M059J (cell line): Measurements from ENCODE around the gene EFNA4. TPM values are rescaled to one million over a fixed set of nuclear protein-coding genes. Genes with fewer than 3 reads are reported as not detected.

Experiments used
- DNase-seq: peaks from one replicate; pipeline ENCODE4 v3.0.0-alpha.2; 2012; ENCODE audit warnings: low read depth
- total RNA-seq: library from RNA; depleted of rRNA; stranded (reverse); fragments of >200 nt; shearing (Covaris generic); gene quantifications from 2 replicates; pipeline ENCODE4 v1.2.3, GENCODE V29; 2014

Gene EFNA4
- total RNA-seq, 1 experiment from 2014 or later, result 22.8 TPM

GRCh38 chr1:155033524-155033923 lies 30.0 kb upstream of the EFNA4 start, which contains the start of the genes DCST1 and DCST2:
DCST1 (plus strand) TSS chr1:155033824; CDS start chr1:155034037, 213 bp downstream.
DCST2 (minus strand) TSS chr1:155033781; CDS start chr1:155033701, 80 bp downstream.
- no peak for DNase-seq

- no peak for DNase-seq
These were observed 29.0 kb upstream of the EFNA4 start for GRCh38 chr1:155034318-155035208.

GRCh38 chr1:155035936-155036335 lies 27.6 kb upstream of the EFNA4 start:
- DNase-seq, result no peak

- DNase-seq, result no peak
These were observed 26.5 kb upstream of the EFNA4 start for GRCh38 chr1:155037043-155037442.

GRCh38 chr1:155037851-155038441 lies 25.6 kb upstream of the EFNA4 start:
- DNase-seq, result no peak

GRCh38 chr1:155038602-155039307 lies 24.8 kb upstream of the EFNA4 start:
- DNase-seq, result peak; percentile 68

- no peak for DNase-seq
These were observed 24.3 kb upstream of the EFNA4 start for GRCh38 chr1:155039308-155039669.

GRCh38 chr1:155040358-155041093 lies 23.0 kb upstream of the EFNA4 start:
- no peak for DNase-seq

GRCh38 chr1:155042789-155043188 lies 20.8 kb upstream of the EFNA4 start:
- DNase-seq, result no peak

GRCh38 chr1:155043301-155043702 lies 20.2 kb upstream of the EFNA4 start:
- no peak for DNase-seq

- DNase-seq, result no peak
These were observed 19.7 kb upstream of the EFNA4 start for GRCh38 chr1:155043793-155044192.

GRCh38 chr1:155044365-155044764 lies 19.2 kb upstream of the EFNA4 start:
- DNase-seq, result no peak

GRCh38 chr1:155044812-155045657 lies 18.5 kb upstream of the EFNA4 start:
- DNase-seq, result peak; percentile 87

- DNase-seq, result no peak
These were observed 14.8 kb upstream of the EFNA4 start for GRCh38 chr1:155048449-155049334.

GRCh38 chr1:155049651-155050559 lies 13.6 kb upstream of the EFNA4 start:
- DNase-seq, result peak; percentile 74

- DNase-seq, result peak; percentile 78
These were observed 12.8 kb upstream of the EFNA4 start, which contains the start of gene ADAM15 for GRCh38 chr1:155050560-155051341. ADAM15 (plus strand) TSS chr1:155051316; CDS start chr1:155051387, 71 bp downstream.

- no peak for DNase-seq
These were observed 12.2 kb upstream of the EFNA4 start for GRCh38 chr1:155051342-155051776.
